CD14-positive monocyte (primary cell): Measurements from ENCODE around the gene A2M. TPM values are rescaled to one million over a fixed set of nuclear protein-coding genes. Genes with fewer than 3 reads are reported as not detected.

Experiments used
- DNase-seq, 3 donors: peaks; one replicate each; pipeline ENCODE4 v3.0.0-alpha.2; 2011 to 2022
- H2AFZ ChIP-seq: 2 replicates; pipeline ENCODE4 v1.6.0; 2012; ENCODE audit warnings: mild to moderate bottlenecking, low read depth, low read length, inconsistent platforms; ENCODE audit not compliant: insufficient read depth, poor library complexity, severe bottlenecking
- H3K27ac ChIP-seq, 2 donors: 1 replicate in 1 of 2; 2 replicates in 1 of 2; pipeline ENCODE4 v1.5.1; 2012 to 2013; ENCODE audit warnings: low read length in 2 of 2, control low read depth in 1 of 2, inconsistent platforms in 1 of 2, low read depth in 1 of 2, mild to moderate bottlenecking in 1 of 2
- H3K27me3 ChIP-seq, 2 donors: one replicate each; pipeline versions ENCODE4 v1.6.0 to v1.6.1; 2011 to 2013; ENCODE audit warnings: low read length in 2 of 2; ENCODE audit not compliant: control insufficient read depth in 2 of 2, insufficient read depth in 2 of 2
- H3K36me3 ChIP-seq, 2 donors: replicated peaks in 1 of 2; 1 replicate in 1 of 2; 2 replicates in 1 of 2; pipeline versions ENCODE4 v1.5.1 to v1.6.1; 2012 to 2013; ENCODE audit warnings: low read length in 2 of 2, control low read depth in 1 of 2, inconsistent platforms in 1 of 2, mild to moderate bottlenecking in 1 of 2; ENCODE audit not compliant: insufficient read depth in 2 of 2, control insufficient read depth in 1 of 2
- H3K4me1 ChIP-seq, 2 donors: 1 replicate in 1 of 2; 2 replicates in 1 of 2; pipeline versions ENCODE4 v1.5.1 to v1.6.1; 2012 to 2013; ENCODE audit warnings: low read length in 2 of 2, control low read depth in 1 of 2, inconsistent platforms in 1 of 2, mild to moderate bottlenecking in 1 of 2, moderate library complexity in 1 of 2; ENCODE audit not compliant: insufficient read depth in 2 of 2, control insufficient read depth in 1 of 2
- H3K4me2 ChIP-seq: replicated peaks from 2 replicates; pipeline ENCODE3; 2012; ENCODE audit warnings: low read length, moderate library complexity, mild to moderate bottlenecking; ENCODE audit not compliant: poor library complexity, severe bottlenecking; ENCODE audit errors: extremely low read depth
- H3K4me3 ChIP-seq, 3 experiments: fragments of 200-600 bp in 1 of 3; sonication (generic) in 1 of 3; replicated peaks in 1 of 3; 1 replicate in 2 of 3; 2 replicates in 1 of 3; pipeline ENCODE4 v1.5.1; 2011 to 2013; ENCODE audit warnings: low read length in 3 of 3, mild to moderate bottlenecking in 3 of 3, control low read depth in 2 of 3, low read depth in 2 of 3, inconsistent platforms in 1 of 3, moderate library complexity in 1 of 3
- H3K79me2 ChIP-seq: 2 replicates; pipeline ENCODE4 v1.6.0; 2012; ENCODE audit warnings: mild to moderate bottlenecking, control low read depth, inconsistent platforms, low read length, moderate library complexity; ENCODE audit not compliant: insufficient read depth
- H3K9ac ChIP-seq: 2 replicates; pipeline ENCODE4 v1.6.0; 2017; ENCODE audit warnings: low read length, mild to moderate bottlenecking; ENCODE audit not compliant: insufficient read depth, poor library complexity, severe bottlenecking
- H3K9me3 ChIP-seq, 2 donors: replicated peaks in 1 of 2; 1 replicate in 1 of 2; 2 replicates in 1 of 2; pipeline versions ENCODE4 v1.5.1 to v1.6.1; 2012 to 2013; ENCODE audit warnings: low read length in 2 of 2, control low read depth in 1 of 2; ENCODE audit not compliant: control insufficient read depth in 1 of 2, insufficient read depth in 1 of 2
- H4K20me1 ChIP-seq: 2 replicates; pipeline ENCODE4 v1.6.0; 2012; ENCODE audit warnings: mild to moderate bottlenecking, low read length, control low read depth, moderate library complexity; ENCODE audit not compliant: insufficient read depth
- H3K27ac Mint-ChIP-seq, 7 donors: one replicate each; pipeline ENCODE4 v1.8.0; 2020; ENCODE audit warnings: mild to moderate bottlenecking in 7 of 7, mixed read lengths in 7 of 7, moderate library complexity in 6 of 7, inconsistent platforms in 2 of 7
- H3K27me3 Mint-ChIP-seq, 3 donors: one replicate each; pipeline ENCODE4 v1.8.0; 2021 to 2022; ENCODE audit warnings: low read depth in 3 of 3, mild to moderate bottlenecking in 3 of 3, mixed read lengths in 3 of 3, moderate library complexity in 3 of 3, inconsistent platforms in 1 of 3
- H3K36me3 Mint-ChIP-seq, 2 donors: one replicate each; pipeline ENCODE4 v1.8.0; 2020; ENCODE audit warnings: mixed read lengths in 2 of 2, inconsistent platforms in 1 of 2, mild to moderate bottlenecking in 1 of 2
- H3K4me1 Mint-ChIP-seq: one replicate; pipeline ENCODE4 v1.8.0; 2020; ENCODE audit warnings: mild to moderate bottlenecking, mixed read lengths
- H3K4me3 Mint-ChIP-seq, 2 donors: one replicate each; pipeline ENCODE4 v1.8.0; 2020; ENCODE audit warnings: mild to moderate bottlenecking in 2 of 2, mixed read lengths in 2 of 2, moderate library complexity in 1 of 2
- H3K9me3 Mint-ChIP-seq, 7 donors: one replicate each; pipeline ENCODE4 v1.8.0; 2020 to 2022; ENCODE audit warnings: mixed read lengths in 7 of 7, mild to moderate bottlenecking in 6 of 7, moderate library complexity in 6 of 7, inconsistent platforms in 2 of 7
- CTCF ChIP-seq: fragments of 200-600 bp; IDR thresholded peaks from one replicate; pipeline ENCODE4 v1.8.0; 2022; ENCODE audit warnings: antibody characterized with exemption, mild to moderate bottlenecking
- WGBS: methylation state at CpG from one replicate; pipeline ENCODE4 v1.1.5; 2013; ENCODE audit warnings: missing lambda C conversion rate; ENCODE audit not compliant: insufficient coverage; 5-methylcytosine and 5-hydroxymethylcytosine counted together
- intact Hi-C, 2 donors: fragments of 100-400 bp; cut with micrococcal nuclease; formaldehyde crosslinking; loops; one replicate each; pipeline versions ENCODE4 v1.15.0 to v1.15.1; 2023
- polyA plus RNA-seq, 3 donors: library from polyadenylated mRNA; depleted of rRNA in 1 of 3; unstranded in 2 of 3; stranded (reverse) in 1 of 3; fragments of 300-500 nt in 2 of 3; fragments of >200 nt in 1 of 3; fragmentation: Illumina TruSeq in 2 of 3; gene quantifications; 1 replicate in 2 of 3; 2 replicates in 1 of 3; pipeline ENCODE4 v1.2.3, GENCODE V29; 2012 to 2021

Gene A2M
- polyA plus RNA-seq, 3 donors, result 0.12 to 1.2 TPM; not detected in 1

- Mint-ChIP-seq H3K27ac (no peak overlapping the region), H3K36me3 (no peaks in the 10 kb centered on the region), H3K9me3 (peaks cover 12 to 29% (median 17%) of the 10 kb centered on the region in 7 donors), H3K4me1 (no peaks in the 10 kb centered on the region), H3K4me3 (no peak overlapping the region), H3K27me3 (peaks cover 0 to 2% (median 1%) of the 10 kb centered on the region in 3 donors)
- H2AFZ ChIP-seq, result no peak overlapping the region
- H3K27ac ChIP-seq, result no peak overlapping the region
- no peaks in the 10 kb centered on the region for H3K4me1 ChIP-seq
- no peak overlapping the region for H3K9ac ChIP-seq
- H3K9me3 ChIP-seq, result peaks cover 0 to 5% of the 10 kb centered on the region in 2 donors
- no peaks in the 10 kb centered on the region for H4K20me1 ChIP-seq
- no peaks in the 10 kb centered on the region for H3K27me3 ChIP-seq
- no peak for TF ChIP-seq CTCF
- no peaks in the 10 kb centered on the region for H3K36me3 ChIP-seq
- H3K4me3 ChIP-seq, result no peak overlapping the region
- no CpG with 5 or more reads among the region's 1 CpG for WGBS
- no peak for DNase-seq
- intact Hi-C loops, result no loop called here
- no peak overlapping the region for H3K4me2 ChIP-seq
- H3K79me2 ChIP-seq, result no peaks in the 10 kb centered on the region
These were observed 29.6 kb downstream of the A2M start for GRCh38 chr12:9086087-9086486.

DNA sequence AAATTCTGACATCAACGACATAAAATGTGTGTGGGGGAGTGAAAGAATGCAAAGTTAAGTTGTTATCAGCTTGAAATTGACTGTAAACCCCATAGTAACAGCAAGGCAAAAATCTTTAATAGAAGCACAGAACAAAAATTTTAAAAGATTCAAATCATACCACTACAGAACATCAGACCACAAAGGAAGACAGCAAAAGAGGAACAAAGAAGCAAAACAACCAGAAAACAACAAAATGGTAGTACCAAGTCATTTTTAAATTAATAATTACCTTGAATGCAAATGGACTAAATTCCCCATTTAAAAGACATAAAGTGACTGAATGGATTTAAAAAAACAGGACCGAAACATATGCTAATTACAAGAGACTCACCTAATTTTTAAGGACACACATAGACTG lies 31.3 kb downstream of the A2M start:
- peaks cover 12 to 29% (median 17%) of the 10 kb centered on the region in 7 donors for H3K9me3 Mint-ChIP-seq
- intact Hi-C loops, result no loop called here
- no peak for TF ChIP-seq CTCF
- Histone ChIP-seq H2AFZ (no peak overlapping the region), H3K4me3 (no peak overlapping the region), H3K4me1 (no peaks in the 10 kb centered on the region), H3K27me3 (no peaks in the 10 kb centered on the region), H3K79me2 (no peaks in the 10 kb centered on the region), H3K9ac (no peak overlapping the region), H3K36me3 (no peaks in the 10 kb centered on the region), H3K27ac (no peak overlapping the region), H3K4me2 (no peak overlapping the region), H3K9me3 (peaks cover 0 to 5% of the 10 kb centered on the region in 2 donors), H4K20me1 (no peaks in the 10 kb centered on the region)
- H3K36me3 Mint-ChIP-seq, result no peaks in the 10 kb centered on the region
- no peak overlapping the region for H3K4me3 Mint-ChIP-seq
- WGBS, result no CpG with 5 or more reads among the region's 2 CpGs
- no peak overlapping the region for H3K27ac Mint-ChIP-seq
- no peak for DNase-seq
- no peaks in the 10 kb centered on the region for H3K4me1 Mint-ChIP-seq
- H3K27me3 Mint-ChIP-seq, result peaks cover 0 to 2% (median 0%) of the 10 kb centered on the region in 3 donors
